H9 (cell line): Measurements from ENCODE around the gene DSG2. TPM values are rescaled to one million over a fixed set of nuclear protein-coding genes. Genes with fewer than 3 reads are reported as not detected.

ENCODE experiments used
- DNase-seq: peaks from one replicate; pipeline ENCODE4 v3.0.0-alpha.2; 2017
- H2AFZ ChIP-seq: one replicate; pipeline ENCODE4 v1.6.1; 2013; ENCODE audit warnings: mild to moderate bottlenecking, low read length, control low read depth, moderate library complexity
- H2AK5ac ChIP-seq: 2 replicates; pipeline ENCODE4 v1.6.1; 2013; ENCODE audit warnings: low read length, control low read depth, mixed read lengths; ENCODE audit not compliant: insufficient read length
- H2BK120ac ChIP-seq: one replicate; pipeline ENCODE4 v1.6.1; 2013; ENCODE audit warnings: low read depth, mild to moderate bottlenecking, low read length, control low read depth, inconsistent platforms; ENCODE audit not compliant: poor library complexity, severe bottlenecking
- H2BK12ac ChIP-seq: 2 replicates; pipeline ENCODE4 v1.6.1; 2013; ENCODE audit warnings: low read length, control low read depth, mixed read lengths, low read depth; ENCODE audit not compliant: insufficient read length
- H2BK15ac ChIP-seq: 2 replicates; pipeline ENCODE4 v1.6.1; 2013; ENCODE audit warnings: low read depth, low read length, control low read depth
- H2BK20ac ChIP-seq: one replicate; pipeline ENCODE4 v1.6.1; 2013; ENCODE audit warnings: low read depth, mild to moderate bottlenecking, low read length, control low read depth, inconsistent platforms; ENCODE audit not compliant: poor library complexity, severe bottlenecking
- H2BK5ac ChIP-seq: 2 replicates; pipeline ENCODE4 v1.6.1; 2013; ENCODE audit warnings: low read length, control low read depth, mixed read lengths; ENCODE audit not compliant: insufficient read length
- H3K14ac ChIP-seq: 2 replicates; pipeline ENCODE4 v1.6.1; 2013; ENCODE audit warnings: low read length, control low read depth; ENCODE audit not compliant: insufficient read depth
- H3K18ac ChIP-seq: 2 replicates; pipeline ENCODE4 v1.6.1; 2013; ENCODE audit warnings: low read depth, mild to moderate bottlenecking, mixed read lengths, low read length, control low read depth; ENCODE audit not compliant: insufficient read length
- H3K23ac ChIP-seq: 2 replicates; pipeline ENCODE4 v1.6.1; 2013; ENCODE audit warnings: low read length, control low read depth, mixed read lengths, low read depth; ENCODE audit not compliant: insufficient read length
- H3K23me2 ChIP-seq: 2 replicates; pipeline ENCODE4 v1.6.1; 2013; ENCODE audit warnings: low read depth, mild to moderate bottlenecking, mixed read lengths, low read length, control low read depth; ENCODE audit not compliant: insufficient read length, poor library complexity, severe bottlenecking
- H3K27ac ChIP-seq: 2 replicates; pipeline ENCODE4 v1.5.1; 2013; ENCODE audit warnings: low read length, control low read depth, mixed read lengths, low read depth; ENCODE audit not compliant: insufficient read length
- H3K27me3 ChIP-seq: 2 replicates; pipeline ENCODE4 v1.6.1; 2013; ENCODE audit warnings: low read length, control low read depth, inconsistent platforms; ENCODE audit not compliant: insufficient read depth
- H3K4ac ChIP-seq: 2 replicates; pipeline ENCODE4 v1.6.1; 2013; ENCODE audit warnings: low read depth, mild to moderate bottlenecking, control low read depth, inconsistent platforms, low read length, moderate library complexity
- H3K4me1 ChIP-seq: 2 replicates; pipeline ENCODE4 v1.6.1; 2013; ENCODE audit warnings: low read length, control low read depth, inconsistent platforms; ENCODE audit not compliant: insufficient read depth
- H3K4me2 ChIP-seq: 2 replicates; pipeline ENCODE4 v1.6.1; 2013; ENCODE audit warnings: low read length, control low read depth, mixed read lengths; ENCODE audit not compliant: insufficient read length, insufficient read depth
- H3K56ac ChIP-seq: 2 replicates; pipeline ENCODE4 v1.6.1; 2013; ENCODE audit warnings: low read depth, mild to moderate bottlenecking, mixed read lengths, low read length, control low read depth; ENCODE audit not compliant: insufficient read length
- H3K79me1 ChIP-seq: 2 replicates; pipeline ENCODE4 v1.6.1; 2013; ENCODE audit warnings: low read depth, mild to moderate bottlenecking, moderate library complexity, low read length, control low read depth, inconsistent platforms; ENCODE audit not compliant: insufficient read depth, poor library complexity, severe bottlenecking
- H3K79me2 ChIP-seq: 2 replicates; pipeline ENCODE4 v1.6.1; 2013; ENCODE audit warnings: low read length, control low read depth, inconsistent platforms; ENCODE audit not compliant: insufficient read depth
- H3K9ac ChIP-seq: 2 replicates; pipeline ENCODE4 v1.6.1; 2013; ENCODE audit warnings: low read length, control low read depth, mixed read lengths; ENCODE audit not compliant: insufficient read length; ENCODE audit errors: extremely low read depth
- H3K9me3 ChIP-seq: one replicate; pipeline ENCODE4 v1.6.1; 2013; ENCODE audit warnings: low read depth, low read length, inconsistent platforms; ENCODE audit not compliant: control insufficient read depth
- H3T11ph ChIP-seq: one replicate; pipeline ENCODE4 v1.6.1; 2013; ENCODE audit warnings: mild to moderate bottlenecking, low read length, control low read depth, inconsistent platforms
- H4K20me1 ChIP-seq: one replicate; pipeline ENCODE4 v1.6.1; 2013; ENCODE audit not compliant: control insufficient read depth, insufficient read length, insufficient read depth
- H4K5ac ChIP-seq: 2 replicates; pipeline ENCODE4 v1.6.1; 2013; ENCODE audit warnings: low read depth, mild to moderate bottlenecking, mixed read lengths, low read length, control low read depth; ENCODE audit not compliant: insufficient read length
- H4K8ac ChIP-seq: replicated peaks from 2 replicates; pipeline ENCODE4 v1.6.1; 2013; ENCODE audit warnings: low read length, control low read depth, mixed read lengths, low read depth; ENCODE audit not compliant: insufficient read length
- H4K91ac ChIP-seq: 2 replicates; pipeline ENCODE4 v1.6.1; 2013; ENCODE audit warnings: low read depth, mild to moderate bottlenecking, moderate library complexity, mixed read lengths, low read length, control low read depth; ENCODE audit not compliant: insufficient read length
- H3K27ac Mint-ChIP-seq, 3 experiments: 2 replicates in 2 of 3; 3 replicates in 1 of 3; pipeline ENCODE4 v1.8.0; 2020 to 2021; ENCODE audit warnings: mixed read lengths in 3 of 3, mild to moderate bottlenecking in 1 of 3, moderate library complexity in 1 of 3
- H3K27me3 Mint-ChIP-seq: 2 replicates; pipeline ENCODE4 v1.8.0; 2021; ENCODE audit warnings: low read depth, mild to moderate bottlenecking, moderate library complexity, mixed read lengths
- H3K36me3 Mint-ChIP-seq, 3 experiments: 2 replicates in 2 of 3; 3 replicates in 1 of 3; pipeline ENCODE4 v1.8.0; 2020 to 2021; ENCODE audit warnings: low read depth in 3 of 3, mixed read lengths in 3 of 3; ENCODE audit not compliant: insufficient read depth in 1 of 3
- H3K4me1 Mint-ChIP-seq, 2 experiments: 2 replicates each; pipeline ENCODE4 v1.8.0; 2020; ENCODE audit warnings: mixed read lengths in 2 of 2
- H3K4me3 Mint-ChIP-seq, 2 experiments: 2 replicates in 1 of 2; 3 replicates in 1 of 2; pipeline ENCODE4 v1.8.0; 2020 to 2021; ENCODE audit warnings: mild to moderate bottlenecking in 2 of 2, mixed read lengths in 2 of 2, moderate library complexity in 1 of 2
- H3K9me3 Mint-ChIP-seq, 2 experiments: 2 replicates in 1 of 2; 3 replicates in 1 of 2; pipeline ENCODE4 v1.8.0; 2020; ENCODE audit warnings: mild to moderate bottlenecking in 2 of 2, mixed read lengths in 2 of 2, moderate library complexity in 1 of 2
- WGBS: extraction: QIAGEN DNeasy Blood & Tissue Kit; methylation state at CpG from one replicate; pipeline ENCODE4 v1.1.7; 2013; ENCODE audit warnings: missing lambda C conversion rate, low lambda C conversion rate, mixed read lengths; ENCODE audit not compliant: insufficient read length; ENCODE audit errors: extremely low coverage; 5-methylcytosine and 5-hydroxymethylcytosine counted together
- total RNA-seq: library from RNA; stranded (reverse); gene quantifications from 2 replicates; pipeline ENCODE4 v1.2.1, GENCODE V29; 2021
- TF ChIP-seq, protein P1 (sequence below): fragments of 200-600 bp; sonication (generic); conservative IDR thresholded peaks from 3 replicates; pipeline ENCODE4 v1.8.0; 2021; ENCODE audit warnings: antibody characterized with exemption, mild to moderate bottlenecking

DSG2 gene
- total RNA-seq, 1 experiment from 2014 or later: 107 TPM

DNA sequence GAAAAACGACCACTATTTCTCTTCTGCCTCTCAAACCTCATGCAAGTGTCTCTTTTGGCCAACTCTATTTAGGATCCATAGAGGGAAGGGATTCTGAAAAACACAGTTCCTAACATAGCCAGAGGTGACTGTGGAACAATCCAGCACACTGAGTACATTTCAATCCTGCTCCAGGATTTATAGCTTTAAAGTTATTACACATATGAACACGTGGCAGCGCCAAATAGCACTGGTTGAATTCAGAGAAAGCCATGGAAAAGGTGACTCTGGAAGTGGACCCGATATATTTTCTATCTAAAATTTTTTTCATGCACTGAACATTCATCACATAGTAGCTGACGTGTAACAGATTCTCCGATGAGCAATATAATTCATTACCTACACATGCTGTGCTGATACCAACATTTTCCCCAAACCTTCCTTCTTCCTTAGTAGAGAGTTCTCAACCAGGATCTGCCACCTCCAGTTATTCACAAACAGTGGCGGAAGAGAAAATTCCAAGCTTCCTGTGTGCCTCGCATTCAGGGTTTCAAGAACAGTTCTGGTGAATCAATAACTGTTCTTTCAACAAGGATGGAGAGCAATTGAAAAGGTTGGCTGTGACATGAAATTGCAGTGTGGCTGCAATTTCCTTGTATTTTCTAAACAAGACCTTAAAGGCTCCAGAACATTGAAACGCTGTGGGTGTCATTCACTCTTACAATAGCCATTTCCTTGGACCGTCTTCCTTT, 68.0 kb downstream of the DSG2 start:
- Histone ChIP-seq H3K4me2 (no peak overlapping the region), H3K14ac (no peak overlapping the region), H3K4me1 (no peaks in the 10 kb centered on the region), H2AFZ (no peak overlapping the region), H2AK5ac (no peak overlapping the region), H3K23me2 (no peaks in the 10 kb centered on the region), H3K56ac (no peak overlapping the region), H3T11ph (no peak overlapping the region), H4K91ac (no peak overlapping the region), H3K27ac (no peak overlapping the region), H2BK12ac (no peak overlapping the region), H3K79me2 (no peaks in the 10 kb centered on the region), H2BK120ac (no peak overlapping the region), H4K8ac (no peak overlapping the region), H4K20me1 (no peaks in the 10 kb centered on the region), H4K5ac (no peak overlapping the region), H3K79me1 (no peaks in the 10 kb centered on the region), H3K23ac (no peak overlapping the region), H3K18ac (no peak overlapping the region), H3K4ac (no peak overlapping the region), H3K9ac (no peak overlapping the region), H3K27me3 (no peaks in the 10 kb centered on the region), H2BK20ac (no peak overlapping the region), H2BK15ac (no peak overlapping the region), H2BK5ac (no peak overlapping the region), H3K9me3 (no peaks in the 10 kb centered on the region)
- Mint-ChIP-seq H3K4me1 (peaks cover 0 to 9% of the 10 kb centered on the region in 2 experiments; a peak in 2 of 4 replicates), H3K27ac (no peak overlapping the region), H3K36me3 (no peaks in the 10 kb centered on the region), H3K9me3 (no peaks in the 10 kb centered on the region; a peak in 1 of 5 replicates), H3K4me3 (no peak overlapping the region), H3K27me3 (peaks cover 2% of the 10 kb centered on the region)
- TF ChIP-seq, protein P1, sequence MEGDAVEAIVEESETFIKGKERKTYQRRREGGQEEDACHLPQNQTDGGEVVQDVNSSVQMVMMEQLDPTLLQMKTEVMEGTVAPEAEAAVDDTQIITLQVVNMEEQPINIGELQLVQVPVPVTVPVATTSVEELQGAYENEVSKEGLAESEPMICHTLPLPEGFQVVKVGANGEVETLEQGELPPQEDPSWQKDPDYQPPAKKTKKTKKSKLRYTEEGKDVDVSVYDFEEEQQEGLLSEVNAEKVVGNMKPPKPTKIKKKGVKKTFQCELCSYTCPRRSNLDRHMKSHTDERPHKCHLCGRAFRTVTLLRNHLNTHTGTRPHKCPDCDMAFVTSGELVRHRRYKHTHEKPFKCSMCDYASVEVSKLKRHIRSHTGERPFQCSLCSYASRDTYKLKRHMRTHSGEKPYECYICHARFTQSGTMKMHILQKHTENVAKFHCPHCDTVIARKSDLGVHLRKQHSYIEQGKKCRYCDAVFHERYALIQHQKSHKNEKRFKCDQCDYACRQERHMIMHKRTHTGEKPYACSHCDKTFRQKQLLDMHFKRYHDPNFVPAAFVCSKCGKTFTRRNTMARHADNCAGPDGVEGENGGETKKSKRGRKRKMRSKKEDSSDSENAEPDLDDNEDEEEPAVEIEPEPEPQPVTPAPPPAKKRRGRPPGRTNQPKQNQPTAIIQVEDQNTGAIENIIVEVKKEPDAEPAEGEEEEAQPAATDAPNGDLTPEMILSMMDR: no peak
- DNase-seq: no peak
- WGBS: no CpG with 5 or more reads among the region's 10 CpGs
